T-helper 2 cell treated with Interferon-gamma antibody and Interleukin-4, amounts not matched to agents 100 ng/mL and 5 ng/mL, for 36 hours (primary cell): ENCODE data around the gene CDA. TPM values are rescaled to one million over a fixed set of nuclear protein-coding genes. Genes with fewer than 3 reads are reported as not detected.

Experiments
- intact Hi-C: fragments of 100-400 bp; cut with micrococcal nuclease; formaldehyde crosslinking; loops from one replicate; pipeline ENCODE4 v1.15.1; 2023
- total RNA-seq: library from RNA; stranded (reverse); gene quantifications from 2 replicates; pipeline ENCODE4 v1.2.3, GENCODE V29; 2022

Gene CDA
- total RNA-seq, 1 donor from 2014 or later = not detected

DNA sequence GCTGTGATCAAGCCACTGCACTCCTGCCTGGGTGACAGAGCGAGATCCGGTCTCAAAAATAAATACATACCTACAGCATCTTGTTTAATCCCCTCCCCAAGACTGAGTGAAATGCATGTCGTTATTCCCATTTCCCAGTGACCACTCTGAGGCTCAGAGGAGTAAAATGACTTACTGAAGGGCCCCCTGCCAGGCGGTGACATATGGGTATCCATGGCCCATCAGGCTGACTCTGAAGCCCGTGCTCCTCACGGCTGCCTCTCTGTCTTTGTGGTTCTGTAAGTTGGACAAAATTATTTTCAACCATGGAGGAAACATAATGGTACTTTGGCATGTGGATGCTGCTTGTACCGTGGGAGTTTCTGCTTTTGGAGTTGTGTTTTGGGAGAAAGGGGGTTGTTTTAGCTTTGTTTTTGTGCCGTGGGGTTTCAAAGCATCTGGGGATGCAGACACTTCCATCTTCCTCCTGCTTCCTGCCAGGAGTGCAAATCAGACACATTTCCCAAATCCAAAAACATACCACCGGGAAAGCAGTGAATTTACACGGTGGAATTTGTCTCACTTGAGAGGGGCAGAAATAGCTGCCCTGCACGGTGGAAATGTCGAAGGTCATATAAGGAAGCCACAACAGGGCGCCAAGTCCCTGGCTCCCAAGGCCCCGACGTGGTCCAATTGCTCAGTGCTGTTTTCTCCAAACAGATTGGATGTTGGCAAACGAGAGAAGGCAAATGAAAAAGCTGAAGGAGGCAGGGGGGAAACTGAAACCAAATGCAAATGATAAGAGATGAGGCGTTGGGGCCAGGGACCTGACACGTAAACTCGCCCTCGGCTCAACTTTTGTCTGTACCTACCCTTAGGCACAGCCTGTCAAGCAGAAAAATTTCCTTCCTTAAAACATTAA lies 27.3 kb downstream of the CDA start:
- intact Hi-C loops = no loop called here

DNA sequence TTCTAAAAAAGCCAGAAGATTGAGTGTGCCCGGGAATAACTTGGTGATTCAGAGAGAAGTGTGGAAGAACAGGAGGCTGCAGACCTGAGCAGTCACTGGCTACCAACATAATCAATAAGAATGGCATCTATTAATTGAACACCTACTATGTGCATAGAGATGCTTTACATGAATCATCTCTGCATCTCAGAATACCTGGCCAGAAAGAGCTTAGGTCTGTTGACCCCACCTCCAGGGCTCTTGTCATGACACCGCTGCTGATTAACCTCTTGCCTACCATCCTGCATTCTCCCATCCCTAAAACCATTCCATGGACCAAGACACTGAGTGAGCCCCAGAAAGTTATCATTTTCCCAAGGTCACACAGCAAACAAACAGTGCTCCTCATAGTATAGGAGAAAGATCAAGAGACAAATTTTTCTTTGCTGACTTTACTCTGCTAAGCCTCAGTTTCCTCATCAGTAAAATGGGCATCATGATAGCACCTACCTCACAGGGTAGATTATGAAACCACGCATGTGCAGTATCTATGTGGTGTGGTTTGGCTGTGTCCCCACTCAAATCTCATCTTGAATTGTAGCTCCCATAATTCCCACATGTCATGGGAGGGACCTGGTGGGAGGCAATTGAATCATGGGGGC lies 28.1 kb downstream of the CDA start:
- intact Hi-C loops = no loop called here

DNA sequence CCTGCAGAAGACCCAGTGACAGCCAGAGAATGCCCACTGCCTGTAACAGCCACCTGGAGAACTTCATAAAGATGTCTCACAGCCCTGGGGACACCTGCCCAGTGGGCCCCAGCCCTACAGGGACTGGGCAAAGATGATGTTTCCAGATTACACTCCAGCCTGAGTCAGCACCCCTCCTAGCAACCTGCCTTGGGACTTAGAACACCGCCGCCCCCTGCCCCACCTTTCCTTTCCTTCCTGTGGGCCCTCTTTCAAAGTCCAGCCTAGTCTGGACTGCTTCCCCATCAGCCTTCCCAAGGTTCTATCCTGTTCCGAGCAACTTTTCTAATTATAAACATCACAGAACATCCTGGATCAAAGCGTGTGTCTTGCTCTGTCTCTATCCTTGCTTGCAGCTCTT lies 29.7 kb downstream of the CDA start:
- intact Hi-C loops = no loop called here

DNA sequence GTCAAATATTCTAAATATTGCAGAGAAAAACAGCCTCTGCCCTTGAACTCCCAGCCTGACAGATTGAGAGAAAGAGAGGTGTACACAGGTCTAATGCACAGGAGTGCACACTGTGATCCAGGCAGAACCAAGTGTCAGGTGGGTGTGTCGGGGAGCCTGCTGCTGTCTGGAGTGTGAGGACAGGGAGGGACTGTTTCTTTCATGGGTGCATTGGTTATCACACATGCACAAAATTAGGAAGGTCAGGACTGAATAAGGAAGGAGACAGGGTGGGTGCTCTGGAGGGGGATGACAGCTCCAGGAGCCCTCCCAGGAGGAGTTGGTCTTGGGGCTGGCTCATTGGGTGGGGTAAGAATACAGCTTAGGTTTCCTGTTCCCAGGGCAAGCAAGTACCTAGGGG lies 31.1 kb downstream of the CDA start:
- intact Hi-C loops = no loop called here

DNA sequence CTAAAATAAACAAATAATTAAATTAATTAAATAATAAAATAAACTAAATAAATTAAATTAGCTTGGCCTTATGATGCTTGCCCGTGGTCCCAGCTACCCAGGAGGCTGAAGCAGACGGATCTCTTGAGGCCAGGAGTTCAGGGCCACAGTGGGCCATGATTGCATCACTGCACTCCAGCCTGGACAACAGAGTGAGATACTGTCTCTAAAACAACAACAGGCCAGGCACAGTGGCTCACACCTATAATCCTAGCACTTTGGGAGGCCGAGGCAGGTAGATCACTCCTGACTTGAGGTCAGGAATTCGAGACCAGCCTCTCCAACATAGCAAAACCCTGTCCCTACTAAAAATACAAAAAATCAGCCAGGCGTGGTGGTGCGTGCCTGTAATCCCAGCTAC lies 32.1 kb downstream of the CDA start:
- intact Hi-C loops = no loop called here

DNA sequence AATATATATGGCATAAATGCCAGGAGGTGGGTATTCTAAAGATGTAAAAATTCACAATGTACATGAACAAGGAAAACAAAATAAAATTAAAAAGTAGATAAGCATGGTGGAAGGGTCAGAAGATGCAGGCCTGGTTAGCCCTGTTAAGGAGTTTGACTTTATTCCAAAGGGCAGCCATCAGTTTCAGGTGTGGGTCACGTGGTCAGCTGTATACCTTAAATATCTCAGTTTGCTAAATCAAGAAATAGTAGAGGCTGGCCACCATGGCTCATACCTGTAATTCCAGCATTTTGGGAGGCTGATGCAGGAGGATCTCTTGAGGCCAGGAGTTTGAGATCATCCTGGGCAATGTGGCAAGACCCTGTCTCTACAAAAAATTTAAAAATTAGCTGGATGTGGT lies 35.8 kb downstream of the CDA start:
- intact Hi-C loops = no loop called here

DNA sequence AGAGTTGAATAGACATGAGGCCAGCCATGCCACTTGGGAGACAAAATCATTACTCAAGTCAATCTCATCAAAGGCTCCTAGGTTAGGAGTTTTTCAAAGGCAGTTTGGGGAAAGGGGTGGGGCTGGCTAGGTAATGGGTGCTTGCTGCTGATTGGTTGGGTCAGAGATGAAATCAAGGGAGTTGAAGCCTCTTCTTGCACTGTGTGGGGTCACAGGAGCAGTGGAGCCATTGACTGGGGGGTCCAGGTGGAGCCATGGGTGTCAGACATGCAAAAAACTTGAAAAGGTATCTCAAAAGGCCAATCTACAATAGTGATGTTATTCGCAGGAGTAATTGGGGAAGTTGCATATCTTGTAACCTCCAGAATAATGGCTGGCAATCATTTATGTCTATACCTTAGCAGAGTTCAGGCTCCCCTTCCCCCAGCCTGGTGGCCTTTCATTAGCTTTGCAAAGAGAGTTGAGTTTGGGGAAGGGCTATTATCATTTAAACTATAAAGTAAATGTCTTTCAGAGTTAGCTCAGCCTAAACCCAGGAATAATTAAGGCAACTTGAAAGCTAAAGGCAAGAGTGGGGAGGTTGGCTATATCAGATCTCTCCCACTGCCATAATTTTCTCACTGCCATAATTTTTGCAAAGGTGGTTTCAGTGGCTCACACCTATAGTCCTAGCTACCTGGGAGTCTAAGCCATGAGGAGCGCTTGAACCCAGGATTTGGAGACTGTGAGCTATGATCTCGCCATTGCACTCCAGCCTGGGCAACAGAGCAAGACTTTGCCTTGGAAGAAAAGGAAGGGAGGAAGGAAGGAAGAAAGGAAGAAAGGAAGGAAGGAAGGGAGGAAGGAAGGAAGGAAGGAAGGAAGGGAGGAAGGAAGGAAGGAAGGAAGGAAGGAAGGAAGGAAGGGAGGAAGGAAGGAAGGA lies 36.5 kb downstream of the CDA start:
- intact Hi-C loops = no loop called here

DNA sequence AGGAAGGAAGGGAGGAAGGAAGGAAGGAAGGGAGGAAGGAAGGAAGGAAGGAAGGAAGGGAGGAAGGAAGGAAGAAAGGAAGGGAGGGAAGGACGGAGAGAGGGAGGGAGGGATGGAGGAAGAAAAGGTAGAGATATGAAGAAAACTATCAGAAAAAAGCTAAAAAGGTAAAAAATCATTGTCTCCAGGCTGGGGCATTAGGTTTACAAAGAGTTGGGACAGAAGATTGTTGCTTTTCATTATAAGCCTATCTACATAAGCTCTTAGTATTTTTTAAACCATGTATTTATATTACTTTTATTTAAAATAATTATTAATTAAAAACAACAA lies 37.2 kb downstream of the CDA start:
- intact Hi-C loops = no loop called here

DNA sequence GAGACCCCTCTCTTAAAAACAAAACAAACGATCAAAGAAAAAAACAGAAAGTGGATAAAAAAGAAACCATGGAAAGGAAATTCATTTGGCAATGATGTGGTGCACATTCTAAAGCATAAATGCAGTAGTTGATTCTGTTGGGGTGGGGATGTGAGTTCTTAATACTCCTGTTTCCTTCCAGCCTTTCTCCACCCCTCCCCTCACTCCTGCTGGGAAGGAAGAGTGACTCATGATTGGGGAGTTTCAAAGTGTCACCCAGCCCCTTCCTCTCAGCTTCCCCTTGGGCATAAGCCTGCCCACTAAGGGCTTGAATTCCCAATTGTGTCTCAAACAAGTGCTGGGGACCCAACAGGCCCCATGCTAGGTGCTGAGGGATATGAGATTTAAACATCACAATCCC lies 37.6 kb downstream of the CDA start:
- intact Hi-C loops = no loop called here

DNA sequence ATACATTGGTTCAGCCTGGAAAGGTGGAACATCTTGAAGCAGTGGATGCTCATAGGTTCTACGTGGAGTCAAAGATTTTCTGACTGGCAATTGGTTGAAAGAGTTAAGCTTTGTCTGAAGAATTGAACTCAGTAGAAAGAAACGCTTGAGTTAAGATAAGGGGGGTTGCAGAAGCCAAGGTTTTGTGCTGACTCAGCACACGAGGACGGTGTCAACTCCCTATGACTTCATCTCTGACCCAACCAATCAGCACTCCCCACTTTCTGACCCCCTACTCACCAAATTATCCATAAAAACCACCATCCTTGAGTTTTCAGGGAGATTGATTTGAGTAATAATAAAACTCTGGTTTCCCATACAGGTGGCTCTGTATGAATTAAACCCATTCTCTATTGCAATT lies 41.8 kb downstream of the CDA start:
- intact Hi-C loops = loop anchor here (5.0 kb wide), 1 partner anchor 123 kb away; the partner anchor contains the start of gene MUL1

DNA sequence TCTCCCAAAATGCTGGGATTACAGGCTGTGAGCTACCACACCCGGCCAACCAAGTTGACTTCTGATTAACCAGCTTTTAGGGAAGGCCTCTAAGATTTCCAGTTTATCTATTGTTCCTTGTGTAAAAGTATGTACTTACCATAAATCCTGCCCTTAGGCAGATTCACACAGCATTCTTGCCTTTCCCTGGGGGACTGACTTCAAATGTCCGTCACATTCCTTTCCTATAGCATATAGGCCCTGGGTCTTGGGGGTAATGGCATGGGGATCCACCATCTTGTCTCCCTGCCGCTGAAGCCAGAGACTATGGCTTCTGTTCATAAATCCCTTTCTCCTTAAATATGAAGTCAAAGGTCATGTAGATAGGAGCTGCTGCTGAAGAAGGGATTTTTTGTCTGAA lies 43.5 kb downstream of the CDA start:
- intact Hi-C loops = loop anchor here (5.0 kb wide), 1 partner anchor 125 kb away; the partner anchor contains the start of gene MUL1

DNA sequence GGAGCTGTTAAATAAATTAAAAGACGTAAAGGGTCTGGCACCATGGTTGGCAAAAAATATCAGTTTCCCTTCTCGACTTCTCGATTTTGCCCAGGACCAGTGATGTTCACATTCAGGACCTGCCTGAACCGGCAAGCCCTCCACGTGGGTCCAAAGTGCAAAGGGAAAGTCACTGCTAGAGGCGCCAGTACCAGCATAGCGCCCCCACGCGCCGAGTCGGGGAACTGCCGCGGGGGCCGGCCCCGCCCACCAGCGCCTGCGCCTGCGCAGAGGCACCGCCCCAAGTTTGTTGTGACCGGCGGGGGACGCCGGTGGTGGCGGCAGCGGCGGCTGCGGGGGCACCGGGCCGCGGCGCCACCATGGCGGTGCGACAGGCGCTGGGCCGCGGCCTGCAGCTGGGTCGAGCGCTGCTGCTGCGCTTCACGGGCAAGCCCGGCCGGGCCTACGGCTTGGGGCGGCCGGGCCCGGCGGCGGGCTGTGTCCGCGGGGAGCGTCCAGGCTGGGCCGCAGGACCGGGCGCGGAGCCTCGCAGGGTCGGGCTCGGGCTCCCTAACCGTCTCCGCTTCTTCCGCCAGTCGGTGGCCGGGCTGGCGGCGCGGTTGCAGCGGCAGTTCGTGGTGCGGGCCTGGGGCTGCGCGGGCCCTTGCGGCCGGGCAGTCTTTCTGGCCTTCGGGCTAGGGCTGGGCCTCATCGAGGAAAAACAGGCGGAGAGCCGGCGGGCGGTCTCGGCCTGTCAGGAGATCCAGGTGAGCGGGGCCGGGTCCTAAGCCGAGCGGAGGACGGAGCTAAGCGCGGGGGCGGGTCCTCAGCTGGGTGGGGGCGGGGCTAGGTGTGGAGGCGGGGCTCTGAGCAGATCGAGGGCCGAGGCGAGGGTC lies 44.5 kb downstream of the CDA start, which contains the start of gene PINK1:
Gene PINK1, plus strand, starts transcription at position 269 of the 875 bp plus-strand sequence. Its CDS starts 91 bp downstream, at position 360.
- intact Hi-C loops = loop anchor here (1.0 to 5.0 kb wide), 3 partner anchors 28 to 126 kb away; partner anchors contain the start of genes DDOST and MUL1

DNA sequence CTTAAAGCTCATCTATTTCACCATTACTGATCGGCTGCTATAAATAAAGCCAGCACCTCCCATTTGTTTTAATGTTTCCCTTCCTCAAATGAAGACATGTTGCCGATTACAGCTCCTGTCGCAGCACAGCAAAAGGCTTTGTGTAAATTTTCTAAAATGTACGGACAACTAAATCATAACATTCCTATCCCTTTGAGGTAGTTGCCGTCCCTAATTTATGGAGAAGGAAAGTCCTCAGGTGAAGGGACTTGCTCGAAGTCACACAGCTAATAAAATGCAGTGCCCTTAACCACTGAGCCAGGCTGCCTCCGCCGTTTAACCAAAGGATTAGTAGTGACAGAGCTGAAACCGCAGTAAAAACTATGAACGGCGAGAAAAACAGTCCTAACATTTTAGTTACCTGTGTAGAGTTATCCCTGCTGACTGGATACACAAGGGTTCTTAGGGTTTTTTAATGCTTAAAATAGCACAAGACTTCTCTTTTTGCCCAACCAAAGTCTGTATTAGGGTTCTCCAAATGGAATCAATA lies 45.2 kb downstream of the CDA start:
- intact Hi-C loops = loop anchor here (1.0 to 5.0 kb wide), 2 partner anchors 27 to 127 kb away; partner anchors contain the start of genes DDOST and MUL1

DNA sequence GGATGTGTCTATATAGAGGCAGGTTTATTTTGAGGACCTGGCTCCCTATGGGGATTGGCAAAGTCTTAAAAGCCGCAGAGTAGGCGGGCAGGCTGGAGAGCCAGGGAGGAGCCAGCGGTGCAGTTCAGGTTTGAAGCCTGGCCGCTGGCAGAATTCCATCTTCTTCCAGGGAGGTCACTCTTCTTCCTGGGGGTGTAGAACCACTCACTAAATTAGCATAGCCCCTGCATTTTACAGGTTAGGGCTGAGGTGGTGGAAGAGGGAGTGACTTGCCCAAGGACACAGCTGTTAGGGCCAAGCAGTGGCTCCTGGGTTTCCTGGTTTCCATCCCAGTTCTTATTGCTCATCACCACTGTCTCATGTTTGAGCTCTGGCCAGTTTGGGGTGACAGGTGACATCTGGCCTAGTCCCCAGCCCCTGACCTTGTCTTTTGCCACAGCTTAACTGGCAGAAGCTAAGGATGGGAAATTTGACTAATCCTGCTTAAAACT lies 45.7 kb downstream of the CDA start:
- intact Hi-C loops = loop anchor here (1.0 to 5.0 kb wide), 2 partner anchors 27 to 127 kb away; partner anchors contain the start of genes DDOST and MUL1

DNA sequence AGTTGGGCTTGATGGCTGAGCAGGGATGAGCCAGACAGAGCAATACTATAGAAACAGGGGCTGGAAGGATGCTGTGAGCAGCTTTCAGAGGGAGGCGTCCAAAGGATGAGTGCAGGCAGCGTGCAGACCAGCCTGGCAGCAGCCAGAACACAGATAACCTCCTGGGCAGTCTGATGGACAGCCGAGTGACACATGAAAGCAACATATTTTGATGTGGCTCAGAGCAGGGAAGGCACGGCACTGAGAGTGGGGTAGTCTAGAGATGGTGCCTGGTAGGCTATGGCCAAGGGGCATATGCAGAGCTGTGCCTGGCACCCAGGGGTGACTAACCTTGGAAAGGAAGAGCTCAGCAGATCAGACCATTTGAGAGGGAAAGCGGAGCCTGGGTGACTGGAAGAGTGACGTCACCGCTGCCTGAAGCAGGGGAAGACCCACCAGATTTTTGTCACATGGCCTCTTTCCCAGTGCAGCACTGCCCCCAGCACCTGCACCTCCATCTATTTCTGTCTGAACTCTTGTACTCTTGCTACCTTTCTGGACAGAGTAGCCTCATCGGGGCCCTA lies 48.0 kb downstream of the CDA start:
- intact Hi-C loops = no loop called here

DNA sequence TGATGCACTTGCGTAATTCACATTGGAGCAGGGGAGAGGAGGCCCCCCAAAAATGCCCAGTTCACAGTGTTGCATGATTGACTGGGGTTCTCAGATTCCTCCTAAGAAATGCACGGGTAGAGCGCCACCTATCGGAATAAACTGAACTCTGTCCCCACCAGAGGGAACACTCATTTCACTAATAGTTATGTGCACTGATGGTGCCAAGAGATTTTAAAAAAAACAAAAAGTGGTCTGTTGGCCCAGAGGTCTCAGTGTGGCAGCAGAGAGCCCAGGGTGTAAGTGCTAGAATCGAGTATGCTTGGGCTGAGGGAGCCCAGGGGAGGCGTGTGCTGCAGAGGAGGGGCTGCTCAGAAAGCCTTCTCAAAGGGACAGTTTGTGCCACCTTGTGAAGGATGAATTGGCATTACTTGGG lies 51.3 kb downstream of the CDA start:
- intact Hi-C loops = loop anchor here (1.0 kb wide), 1 partner anchor 118 kb away; no protein-coding TSS in a partner anchor

DNA sequence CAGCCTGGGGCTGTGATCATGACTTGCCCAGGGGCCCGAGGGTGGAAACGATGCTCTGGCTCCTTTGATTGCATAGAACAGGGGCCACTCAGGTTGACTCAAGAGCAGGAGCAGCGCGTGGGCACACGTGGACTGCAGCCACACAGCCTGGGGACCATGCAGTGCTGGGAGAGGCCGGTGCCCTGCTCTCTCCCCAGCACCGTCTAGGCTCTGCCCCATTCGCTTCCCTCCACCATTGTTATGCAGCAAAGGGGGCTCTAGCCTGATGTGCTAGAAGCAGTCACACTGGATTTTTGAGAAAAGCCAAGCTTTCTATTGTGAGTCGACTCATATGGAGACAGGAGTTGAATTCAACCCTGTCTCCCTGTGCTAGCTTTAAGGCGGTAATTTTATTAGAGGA lies 53.1 kb downstream of the CDA start:
- intact Hi-C loops = no loop called here

DNA sequence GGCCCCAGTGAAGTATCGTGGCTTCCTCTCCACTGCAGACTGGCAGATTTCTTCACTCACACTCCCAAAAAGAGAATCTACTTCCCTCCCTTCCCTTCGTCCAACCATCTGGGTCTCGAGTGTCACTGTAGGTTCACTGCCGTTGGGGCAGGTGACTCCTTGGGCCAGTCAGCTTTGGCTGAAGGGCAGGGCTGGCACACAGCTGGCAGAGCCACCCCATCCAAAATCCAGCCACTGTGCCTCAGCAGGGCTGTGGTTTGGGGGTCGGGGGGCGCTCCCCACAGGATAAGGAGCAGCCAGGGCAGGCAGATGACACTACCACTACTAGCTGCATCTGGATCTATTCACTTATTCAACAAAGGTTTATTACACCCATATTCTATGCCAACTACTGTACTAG lies 54.2 kb downstream of the CDA start:
- intact Hi-C loops = no loop called here

DNA sequence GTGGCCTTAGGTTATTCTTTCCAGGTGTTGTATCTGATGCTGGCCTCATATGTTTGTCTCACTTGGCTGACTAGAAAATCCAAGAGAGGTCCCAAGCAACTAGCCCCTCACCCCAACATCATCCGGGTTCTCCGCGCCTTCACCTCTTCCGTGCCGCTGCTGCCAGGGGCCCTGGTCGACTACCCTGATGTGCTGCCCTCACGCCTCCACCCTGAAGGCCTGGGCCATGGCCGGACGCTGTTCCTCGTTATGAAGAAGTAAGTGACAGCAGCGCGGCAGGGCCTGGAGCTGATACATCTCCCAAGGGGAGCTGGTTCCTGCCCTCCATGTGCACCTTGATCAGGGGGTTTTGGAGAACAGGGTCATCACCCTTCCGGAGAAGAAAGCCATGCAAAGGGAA lies 55.5 kb downstream of the CDA start:
- intact Hi-C loops = no loop called here
